GM12874 (cell line): Measurements from ENCODE around the gene GNG2.

Experiments
- TF ChIP-seq, protein P1 (sequence below): IDR thresholded peaks from 2 replicates; pipeline ENCODE4 v1.5.1; 2011; ENCODE audit warnings: low read depth, mild to moderate bottlenecking, control low read depth, low read length, moderate library complexity; ENCODE audit not compliant: insufficient read depth

The GNG2 gene

DNA sequence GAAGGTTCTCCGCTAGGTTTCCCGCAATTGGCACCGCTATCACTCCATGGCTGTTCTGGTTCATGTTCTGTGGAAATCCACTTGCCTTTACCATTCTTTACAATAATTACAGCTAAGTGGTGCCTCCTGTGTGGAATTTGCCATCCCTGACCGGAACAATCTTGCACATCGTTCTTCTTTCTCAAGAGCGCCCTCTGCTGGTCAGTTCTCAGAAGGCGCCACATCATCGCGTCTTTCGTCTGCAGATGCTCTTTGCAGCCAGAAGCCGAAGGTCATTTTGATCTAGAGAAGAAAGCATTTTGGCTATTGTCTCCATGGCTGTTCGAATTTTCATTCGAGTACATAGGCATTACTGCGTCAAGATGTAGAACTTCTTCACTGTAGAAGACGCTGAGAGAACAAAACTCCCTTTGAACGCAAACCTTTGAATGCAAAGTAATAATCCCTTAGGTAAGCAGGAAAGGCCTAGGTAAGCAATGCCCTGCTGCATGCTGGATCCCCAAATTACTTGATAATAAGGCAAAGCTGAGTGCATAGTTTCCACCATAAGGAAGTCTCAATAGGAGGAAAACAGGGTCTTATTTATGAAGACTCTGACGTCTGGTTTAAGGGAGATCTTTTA is 118.8 kb downstream of the GNG2 start:
- TF ChIP-seq, protein P1, sequence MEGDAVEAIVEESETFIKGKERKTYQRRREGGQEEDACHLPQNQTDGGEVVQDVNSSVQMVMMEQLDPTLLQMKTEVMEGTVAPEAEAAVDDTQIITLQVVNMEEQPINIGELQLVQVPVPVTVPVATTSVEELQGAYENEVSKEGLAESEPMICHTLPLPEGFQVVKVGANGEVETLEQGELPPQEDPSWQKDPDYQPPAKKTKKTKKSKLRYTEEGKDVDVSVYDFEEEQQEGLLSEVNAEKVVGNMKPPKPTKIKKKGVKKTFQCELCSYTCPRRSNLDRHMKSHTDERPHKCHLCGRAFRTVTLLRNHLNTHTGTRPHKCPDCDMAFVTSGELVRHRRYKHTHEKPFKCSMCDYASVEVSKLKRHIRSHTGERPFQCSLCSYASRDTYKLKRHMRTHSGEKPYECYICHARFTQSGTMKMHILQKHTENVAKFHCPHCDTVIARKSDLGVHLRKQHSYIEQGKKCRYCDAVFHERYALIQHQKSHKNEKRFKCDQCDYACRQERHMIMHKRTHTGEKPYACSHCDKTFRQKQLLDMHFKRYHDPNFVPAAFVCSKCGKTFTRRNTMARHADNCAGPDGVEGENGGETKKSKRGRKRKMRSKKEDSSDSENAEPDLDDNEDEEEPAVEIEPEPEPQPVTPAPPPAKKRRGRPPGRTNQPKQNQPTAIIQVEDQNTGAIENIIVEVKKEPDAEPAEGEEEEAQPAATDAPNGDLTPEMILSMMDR: peak; percentile 84

DNA sequence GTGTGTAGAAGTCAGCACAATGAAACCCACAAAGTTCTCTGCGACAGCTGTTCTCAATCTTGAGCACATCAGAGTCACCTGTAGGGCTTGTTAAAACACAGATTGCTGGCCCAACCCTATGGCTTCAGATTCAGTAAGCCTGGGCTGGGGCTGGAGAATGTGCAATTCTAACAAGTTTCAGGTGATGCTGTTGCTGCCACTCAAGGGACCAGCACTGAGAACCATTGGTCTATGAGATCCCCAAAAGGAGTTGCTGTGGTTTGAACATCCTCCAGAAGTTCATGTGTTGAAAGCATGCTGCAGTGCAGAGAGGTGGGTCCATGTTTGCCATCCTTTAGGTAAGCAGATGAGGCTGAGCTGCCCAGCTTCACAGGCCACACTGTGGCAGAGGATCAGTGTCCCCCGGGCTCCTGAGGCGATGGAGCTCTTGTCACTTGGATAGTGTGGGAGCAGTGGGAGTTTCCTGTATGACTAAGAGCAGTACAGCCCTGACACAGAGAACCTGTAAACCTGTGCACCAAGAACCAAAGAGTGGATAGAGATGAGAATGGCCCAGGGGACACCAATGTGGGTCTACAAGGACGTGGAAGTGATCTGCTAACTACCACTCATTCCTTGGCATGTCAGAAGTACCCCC is 120.9 kb downstream of the GNG2 start:
- TF ChIP-seq, protein P1: no peak

DNA sequence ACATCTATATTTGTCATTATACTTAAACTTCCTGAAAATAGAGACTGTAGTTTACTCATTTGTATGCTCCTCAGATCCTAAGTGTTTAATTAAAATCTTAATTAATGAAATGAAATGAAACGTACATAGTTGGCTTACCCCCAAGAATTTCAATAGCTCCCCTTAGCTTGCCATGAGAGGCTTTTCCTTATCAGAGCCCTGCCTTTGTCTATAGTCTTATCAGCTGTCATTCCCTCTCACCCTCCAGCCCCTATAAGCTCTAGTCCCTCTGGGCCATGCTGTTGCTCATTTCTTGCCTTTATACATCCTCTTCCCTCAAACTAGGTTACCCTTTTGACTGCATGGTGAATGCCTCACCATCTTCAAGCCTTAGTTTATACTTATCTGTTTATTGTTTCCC is 127.8 kb downstream of the GNG2 start:
- TF ChIP-seq, protein P1: no peak

DNA sequence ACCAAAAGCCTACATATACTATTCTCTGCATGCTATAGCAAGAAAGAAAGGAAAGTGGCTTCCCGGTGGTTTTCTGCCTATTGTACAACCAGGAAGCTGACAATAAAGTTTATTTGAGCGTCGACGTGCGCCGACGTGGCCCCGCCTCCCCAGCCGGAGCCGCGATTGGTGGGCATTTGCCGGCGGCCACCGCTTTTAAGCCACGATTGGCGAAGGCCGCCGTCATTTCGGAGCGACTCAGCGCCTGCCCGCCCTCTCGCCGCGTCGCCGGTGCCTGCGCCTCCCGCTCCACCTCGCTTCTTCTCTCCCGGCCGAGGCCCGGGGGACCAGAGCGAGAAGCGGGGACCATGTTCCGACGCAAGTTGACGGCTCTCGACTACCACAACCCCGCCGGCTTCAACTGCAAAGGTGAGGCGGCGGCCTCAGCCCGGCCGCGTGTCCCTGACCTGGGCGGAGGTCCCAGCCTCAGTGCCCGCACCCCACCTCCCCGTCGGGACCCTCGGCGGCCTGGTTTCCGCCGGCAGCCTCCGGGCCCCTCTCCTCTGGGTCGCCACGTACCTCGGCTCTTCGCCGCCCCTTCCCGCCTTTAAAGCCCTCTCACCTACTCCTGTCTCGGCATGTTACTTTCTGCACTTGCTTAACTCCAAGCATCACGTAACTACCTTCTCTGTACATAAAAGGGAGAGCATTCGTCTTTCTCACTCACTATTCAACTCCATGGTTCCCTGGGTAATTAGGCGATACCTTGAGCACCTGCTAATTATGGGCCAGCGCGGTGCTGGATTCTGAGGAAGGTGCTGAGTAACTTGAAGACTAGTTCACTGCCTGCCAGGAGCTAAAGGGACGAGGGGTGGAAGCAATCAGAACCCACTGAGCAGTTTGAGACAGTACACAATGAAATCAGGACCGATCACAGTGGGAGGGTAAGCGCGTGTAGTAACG is 129.2 kb downstream of the GNG2 start, which contains the start of gene RTRAF:
RTRAF (plus strand) TSS at position 254 of the 942 bp plus-strand sequence; CDS start at position 348, 94 bp downstream.
- TF ChIP-seq, protein P1: no peak

DNA sequence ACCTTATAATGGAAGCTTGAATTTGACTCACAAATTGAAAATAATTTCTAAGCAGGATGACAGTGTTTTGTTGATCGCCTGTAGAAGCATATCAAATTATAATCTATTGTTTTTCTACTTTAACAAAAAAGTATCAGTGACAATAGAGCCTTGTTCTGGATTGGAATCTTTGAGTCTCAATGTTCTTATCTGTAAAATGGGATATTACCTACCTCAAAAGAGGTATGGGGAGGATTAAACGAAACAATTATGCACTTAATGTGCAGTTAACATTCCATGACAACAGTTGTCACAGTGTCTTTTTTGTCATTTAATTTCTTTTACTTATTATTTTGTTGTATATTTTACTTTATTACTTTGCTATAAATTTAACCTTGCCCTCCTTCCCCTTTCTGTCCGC is 130.1 kb downstream of the GNG2 start:
- TF ChIP-seq, protein P1: no peak

DNA sequence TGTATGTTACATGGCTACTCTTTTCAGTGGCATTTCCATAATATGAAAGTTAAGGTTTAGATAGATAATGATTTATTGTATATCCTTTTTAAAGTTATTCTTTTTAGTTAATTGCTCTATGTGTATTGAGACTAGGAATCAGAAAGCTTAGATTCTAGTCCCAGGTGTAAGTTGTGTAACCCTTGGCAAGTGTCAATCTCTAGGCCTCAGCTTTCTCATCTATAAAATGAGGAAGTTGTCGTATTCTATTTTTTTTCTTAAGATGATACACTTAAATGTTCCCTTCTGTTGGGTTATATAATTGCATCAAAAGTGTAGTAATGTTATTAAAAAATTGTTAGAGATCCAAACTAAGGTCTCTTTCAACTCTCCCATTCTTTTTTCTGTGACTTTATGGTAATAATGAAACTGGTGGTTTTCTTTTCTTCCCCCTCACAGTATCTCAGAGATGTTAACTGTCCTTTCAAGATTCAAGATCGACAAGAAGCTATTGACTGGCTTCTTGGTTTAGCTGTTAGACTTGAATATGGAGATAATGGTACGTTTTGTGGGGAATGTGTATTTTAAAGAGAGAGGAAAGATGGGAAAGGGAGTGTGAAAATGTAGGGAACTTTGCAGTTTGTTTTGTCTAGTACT is 133.0 kb downstream of the GNG2 start:
- TF ChIP-seq, protein P1: no peak
